AG04449 (cell line): ENCODE measurements around the gene ZNF536.

Source experiments
- CTCF ChIA-PET: fragments of 350-600 bp; formaldehyde crosslinking; extraction: SDS; loops from one replicate; lab custom pipeline; 2021; ENCODE audit warnings: antibody characterized with exemption; lab: Yijun Ruan, JAX
- POLR2A ChIA-PET: fragments of 400-600, 350-600 bp; formaldehyde crosslinking; extraction: SDS; loops from one replicate; lab custom pipeline; 2020; ENCODE audit warnings: antibody characterized with exemption, inconsistent platforms; lab: Yijun Ruan, JAX
- DNase-seq: peaks from one replicate; pipeline ENCODE4 v3.0.0-alpha.2; 2010; ENCODE audit warnings: low read depth, low spot score
- H3K4me3 ChIP-seq: 2 replicates; pipeline ENCODE4 v1.5.1; 2011; ENCODE audit warnings: low read depth, mild to moderate bottlenecking, control low read depth, low read length
- CTCF ChIP-seq: IDR thresholded peaks from one replicate; pipeline ENCODE4 v1.5.1; 2011; ENCODE audit warnings: mild to moderate bottlenecking, moderate library complexity, low read length, control low read depth, inconsistent platforms; ENCODE audit not compliant: insufficient read depth; ENCODE audit errors: missing control alignments

The ZNF536 gene

GRCh38 chr19:30367006-30367405, 5.2 kb upstream of the ZNF536 start:
- DNase-seq: no peak
- TF ChIP-seq CTCF: no peak
- CTCF ChIA-PET: no interaction called here
- H3K4me3 ChIP-seq: no peak overlapping the region
- POLR2A ChIA-PET: no interaction called here

GRCh38 chr19:30367421-30367820, 4.8 kb upstream of the ZNF536 start:
- no peak overlapping the region for H3K4me3 ChIP-seq
- TF ChIP-seq CTCF: no peak
- POLR2A ChIA-PET: no interaction called here
- DNase-seq: no peak
- CTCF ChIA-PET: no interaction called here

- ChIA-PET POLR2A (no interaction called here), CTCF (no interaction called here)
- no peak overlapping the region for H3K4me3 ChIP-seq
- TF ChIP-seq CTCF: no peak
- DNase-seq: no peak
Measured at GRCh38 chr19:30369833-30370232, 2.4 kb upstream of the ZNF536 start.

- CTCF ChIA-PET: no interaction called here
- no peak for TF ChIP-seq CTCF
- DNase-seq: no peak
- POLR2A ChIA-PET: no interaction called here
- no peak overlapping the region for H3K4me3 ChIP-seq
Measured at GRCh38 chr19:30371161-30371836, 885 bp upstream of the ZNF536 start.

GRCh38 chr19:30373593-30373992, 1.4 kb downstream of the ZNF536 start:
- POLR2A ChIA-PET: no interaction called here
- no peak for TF ChIP-seq CTCF
- DNase-seq: no peak
- H3K4me3 ChIP-seq: no peak overlapping the region
- CTCF ChIA-PET: no interaction called here

- H3K4me3 ChIP-seq: no peak overlapping the region
- no peak for DNase-seq
- ChIA-PET POLR2A (no interaction called here), CTCF (no interaction called here)
- no peak for TF ChIP-seq CTCF
Measured at GRCh38 chr19:30374539-30374864, 2.3 kb downstream of the ZNF536 start.
